PFSK-1 (cell line): Measurements from ENCODE around the gene PLA2G2A.

Experiments used
- FOXP2 ChIP-seq: optimal IDR thresholded peaks from 2 replicates; pipeline ENCODE3; 2011; ENCODE audit warnings: borderline replicate concordance, control low read depth, inconsistent platforms; ENCODE audit not compliant: insufficient read depth; ENCODE audit errors: extremely low read length, extremely low read depth
- POLR2AphosphoS5 ChIP-seq: IDR thresholded peaks from 2 replicates; pipeline ENCODE4 v1.6.1; 2012; ENCODE audit warnings: low read depth, mild to moderate bottlenecking, control low read depth, low read length, moderate library complexity
- SIN3A ChIP-seq: IDR thresholded peaks from 2 replicates; pipeline ENCODE4 v1.6.1; 2012; ENCODE audit warnings: mild to moderate bottlenecking, low read length, moderate library complexity, borderline replicate concordance; ENCODE audit not compliant: insufficient read depth
- TAF1 ChIP-seq: IDR thresholded peaks from 2 replicates; pipeline ENCODE4 v1.6.1; 2012; ENCODE audit warnings: low read length, control low read depth, borderline replicate concordance; ENCODE audit not compliant: insufficient read depth
- TF ChIP-seq, protein P1 (sequence below), 2 experiments: IDR thresholded peaks; 2 replicates each; pipeline versions ENCODE4 v1.6.1 to v1.8.0; 2011 to 2012; ENCODE audit warnings: low read depth in 2 of 2, low read length in 2 of 2, control low read depth in 1 of 2, inconsistent platforms in 1 of 2, mild to moderate bottlenecking in 1 of 2, moderate library complexity in 1 of 2; ENCODE audit not compliant: insufficient read depth in 1 of 2

- TF ChIP-seq POLR2AphosphoS5: no peak
- no peak for TF ChIP-seq TAF1
- TF ChIP-seq, protein P1, sequence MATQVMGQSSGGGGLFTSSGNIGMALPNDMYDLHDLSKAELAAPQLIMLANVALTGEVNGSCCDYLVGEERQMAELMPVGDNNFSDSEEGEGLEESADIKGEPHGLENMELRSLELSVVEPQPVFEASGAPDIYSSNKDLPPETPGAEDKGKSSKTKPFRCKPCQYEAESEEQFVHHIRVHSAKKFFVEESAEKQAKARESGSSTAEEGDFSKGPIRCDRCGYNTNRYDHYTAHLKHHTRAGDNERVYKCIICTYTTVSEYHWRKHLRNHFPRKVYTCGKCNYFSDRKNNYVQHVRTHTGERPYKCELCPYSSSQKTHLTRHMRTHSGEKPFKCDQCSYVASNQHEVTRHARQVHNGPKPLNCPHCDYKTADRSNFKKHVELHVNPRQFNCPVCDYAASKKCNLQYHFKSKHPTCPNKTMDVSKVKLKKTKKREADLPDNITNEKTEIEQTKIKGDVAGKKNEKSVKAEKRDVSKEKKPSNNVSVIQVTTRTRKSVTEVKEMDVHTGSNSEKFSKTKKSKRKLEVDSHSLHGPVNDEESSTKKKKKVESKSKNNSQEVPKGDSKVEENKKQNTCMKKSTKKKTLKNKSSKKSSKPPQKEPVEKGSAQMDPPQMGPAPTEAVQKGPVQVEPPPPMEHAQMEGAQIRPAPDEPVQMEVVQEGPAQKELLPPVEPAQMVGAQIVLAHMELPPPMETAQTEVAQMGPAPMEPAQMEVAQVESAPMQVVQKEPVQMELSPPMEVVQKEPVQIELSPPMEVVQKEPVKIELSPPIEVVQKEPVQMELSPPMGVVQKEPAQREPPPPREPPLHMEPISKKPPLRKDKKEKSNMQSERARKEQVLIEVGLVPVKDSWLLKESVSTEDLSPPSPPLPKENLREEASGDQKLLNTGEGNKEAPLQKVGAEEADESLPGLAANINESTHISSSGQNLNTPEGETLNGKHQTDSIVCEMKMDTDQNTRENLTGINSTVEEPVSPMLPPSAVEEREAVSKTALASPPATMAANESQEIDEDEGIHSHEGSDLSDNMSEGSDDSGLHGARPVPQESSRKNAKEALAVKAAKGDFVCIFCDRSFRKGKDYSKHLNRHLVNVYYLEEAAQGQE (IDR thresholded peaks at IDR 0.05; ENCODE audit: insufficient read depth in 1 of 2, low read depth in 2 of 2, low read length in 2 of 2): no peak
- TF ChIP-seq SIN3A: no peak
- TF ChIP-seq FOXP2: no peak
Observed at GRCh38 chr1:19940486-19941205, 38.8 kb downstream of the PLA2G2A start.
